NCI-H1105 (cell line): ENCODE measurements around the gene COL19A1.

Source experiments
- DNase-seq: peaks from one replicate; lab custom pipeline; 2025; lab: John Stamatoyannopoulos, UW

The COL19A1 gene

GRCh38 chr6:70225055-70225454, 358.7 kb downstream of the COL19A1 start:
- DNase-seq: no peak

- DNase-seq: peak; percentile 31
Measured at GRCh38 chr6:70231311-70231710, 365.0 kb downstream of the COL19A1 start.

DNA sequence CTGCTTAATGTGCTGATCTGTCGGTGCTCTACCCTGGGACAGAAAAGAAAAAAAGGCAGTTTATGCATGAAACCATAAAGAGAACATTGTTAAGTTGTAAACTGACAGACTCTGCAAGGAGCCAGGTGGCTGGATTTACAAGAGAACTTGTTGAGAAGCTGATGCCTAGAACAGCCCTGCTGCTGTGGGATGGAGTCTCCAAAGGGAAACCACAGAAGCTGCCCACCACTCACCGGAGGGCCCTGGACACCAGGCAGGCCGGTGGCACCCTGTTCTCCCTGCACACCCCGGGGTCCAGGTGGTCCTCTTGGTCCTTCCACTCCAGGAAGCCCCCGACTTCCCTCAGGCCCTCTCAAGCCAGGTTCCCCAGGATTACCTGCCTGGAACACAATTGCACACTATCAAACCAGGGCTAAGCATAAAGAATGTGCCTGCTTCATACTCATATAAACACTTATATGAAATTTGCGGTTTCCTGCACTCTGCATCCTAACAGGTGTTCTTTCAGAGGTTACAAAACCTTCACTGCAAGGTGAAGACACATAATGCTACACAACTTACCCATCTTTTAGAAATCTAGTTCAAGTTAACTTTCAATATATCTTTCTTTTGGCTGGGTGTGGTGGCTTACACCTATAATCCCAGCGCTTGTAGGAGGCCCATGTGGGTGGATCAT, 368.3 kb downstream of the COL19A1 start:
- DNase-seq: no peak

DNA sequence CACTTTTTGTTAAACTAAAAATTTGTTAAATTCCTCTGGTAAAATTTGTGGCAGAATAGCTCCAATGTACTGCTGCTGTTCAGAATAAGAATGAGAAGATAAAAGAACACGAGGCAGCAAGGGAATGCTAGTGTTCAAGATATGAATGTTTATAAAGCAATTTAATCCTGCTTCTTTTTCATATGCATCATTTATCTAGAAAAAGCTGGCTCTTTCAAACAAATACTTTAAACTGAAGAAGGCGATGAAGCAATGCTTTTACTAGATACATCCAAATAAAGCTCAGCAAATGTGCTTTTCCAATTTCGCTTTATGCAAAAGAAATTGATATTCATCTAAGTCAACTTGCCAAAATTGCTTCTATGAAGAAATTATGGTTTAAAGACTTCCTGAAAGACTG, 370.0 kb downstream of the COL19A1 start:
- no peak for DNase-seq

DNA sequence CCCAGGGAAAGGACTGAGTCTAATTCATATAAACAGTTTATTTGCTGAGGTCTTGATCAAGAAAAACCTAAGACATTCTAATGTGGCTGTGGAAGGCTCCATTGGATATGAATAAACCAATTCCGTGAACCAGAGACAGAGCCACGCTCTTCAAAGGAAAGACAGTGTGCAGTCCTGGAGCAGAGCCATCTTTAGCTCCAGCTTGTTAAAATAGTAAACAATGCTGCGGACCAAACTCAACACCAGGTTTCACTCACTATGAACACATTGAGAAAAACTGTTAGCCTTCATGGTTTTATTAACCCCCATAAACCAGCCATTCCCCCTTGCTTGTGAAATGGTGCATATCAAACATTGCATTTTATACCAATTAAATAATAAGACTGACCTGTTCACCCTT, 374.7 kb downstream of the COL19A1 start:
- DNase-seq: no peak

DNA sequence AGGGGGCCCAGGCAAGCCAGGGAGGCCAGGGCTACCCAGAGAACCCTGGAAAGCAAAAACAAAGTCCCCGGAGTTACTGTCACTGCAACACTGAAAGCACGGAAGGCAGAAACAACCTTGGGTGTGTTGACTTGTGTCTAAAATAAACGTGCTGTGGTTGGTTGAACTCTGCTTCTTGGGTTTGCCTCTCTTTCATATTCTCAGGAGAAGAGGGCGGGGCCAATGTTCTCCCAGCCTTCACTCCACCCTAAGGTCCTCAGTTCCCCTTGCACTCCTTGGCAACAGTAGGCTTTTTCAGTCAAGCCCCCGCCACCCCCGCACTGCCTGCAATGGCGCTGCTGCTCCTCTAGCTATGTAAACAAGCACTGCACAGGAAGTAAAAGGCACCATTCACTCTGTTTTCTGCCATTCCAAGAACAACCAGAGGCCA, 375.6 kb downstream of the COL19A1 start:
- no peak for DNase-seq

GRCh38 chr6:70246118-70246517, 379.8 kb downstream of the COL19A1 start:
- no peak for DNase-seq

- no peak for DNase-seq
Measured at GRCh38 chr6:70252604-70253003, 386.2 kb downstream of the COL19A1 start.

DNA sequence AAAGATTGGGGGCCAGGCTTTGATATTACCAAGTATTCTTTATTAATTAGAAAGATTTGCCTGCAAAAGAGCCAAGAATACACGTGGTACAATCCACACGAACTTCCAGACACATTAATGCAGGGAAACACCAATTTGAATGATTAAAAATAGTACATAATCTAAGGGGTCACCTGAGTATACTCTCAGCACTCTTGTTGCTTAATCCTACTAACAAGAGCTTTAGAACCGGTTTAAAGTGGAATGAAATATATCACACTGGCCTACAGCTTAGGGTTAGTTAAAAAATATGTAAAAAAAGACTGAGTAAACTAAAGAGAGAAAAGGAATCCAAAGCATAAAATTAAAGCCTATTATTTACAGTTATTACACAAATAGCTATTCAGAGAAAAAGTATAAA, 387.6 kb downstream of the COL19A1 start:
- DNase-seq: no peak

GRCh38 chr6:70254784-70255183, 388.4 kb downstream of the COL19A1 start:
- no peak for DNase-seq

GRCh38 chr6:70257768-70258273, 391.5 kb downstream of the COL19A1 start:
- DNase-seq: no peak

GRCh38 chr6:70258483-70258882, 392.1 kb downstream of the COL19A1 start:
- DNase-seq: no peak
